Stimulated activated CD8-positive, alpha-beta memory T cell treated with anti-CD3 and anti-CD28 coated beads, Interleukin-15, amount 100 ng/mL, for 24 hours (primary cell): ENCODE data around the gene HIGD1A.

Experiments used
- DNase-seq: peaks from one replicate; pipeline ENCODE4 v3.0.0-alpha.2; 2020; ENCODE audit warnings: low read depth

Gene HIGD1A

GRCh38 chr3:42753757-42754156 lies 50.5 kb downstream of the HIGD1A start:
- DNase-seq: no peak

DNA sequence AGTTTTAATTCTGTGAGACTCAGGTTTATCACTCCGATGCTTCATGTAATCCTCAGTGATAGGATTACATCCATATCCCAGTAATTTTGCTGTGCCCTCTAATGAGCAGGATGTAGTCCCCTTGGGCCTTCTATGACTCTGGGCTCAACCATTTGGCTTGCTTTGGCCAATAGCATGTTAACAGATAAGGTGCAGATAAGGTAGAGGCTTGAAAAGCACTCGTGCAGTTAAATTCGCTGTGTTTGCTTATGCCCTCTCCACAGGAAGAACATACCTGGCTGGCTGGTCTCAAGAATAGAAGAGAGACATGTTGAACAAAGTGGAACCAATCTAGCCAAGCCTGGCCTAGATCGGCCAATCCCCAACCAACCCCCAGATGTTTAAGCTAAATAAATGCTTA lies 51.3 kb downstream of the HIGD1A start:
- no peak for DNase-seq

- no peak for DNase-seq
Observed at GRCh38 chr3:42752441-42752840, 51.8 kb downstream of the HIGD1A start.

DNA sequence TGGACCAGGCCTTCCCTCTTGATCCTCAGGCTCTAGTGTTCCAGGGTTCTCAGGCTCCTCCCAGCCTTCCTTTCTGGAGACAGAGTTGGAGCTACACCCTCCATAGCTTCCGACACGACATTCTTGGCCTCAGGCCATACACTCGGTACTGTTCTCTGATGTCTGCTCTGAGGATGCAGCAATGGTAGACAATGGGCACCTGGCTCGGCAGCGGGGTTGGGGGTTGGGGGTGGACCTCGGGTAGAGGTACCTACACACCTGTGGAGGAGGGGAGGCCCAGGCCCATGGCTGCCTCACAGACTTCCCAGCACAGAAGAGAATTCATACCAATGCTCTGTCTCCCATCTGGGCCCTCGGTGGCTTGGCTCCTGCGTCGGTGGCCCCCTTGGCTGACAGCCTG lies 52.7 kb downstream of the HIGD1A start:
- DNase-seq: no peak

- DNase-seq: no peak
Observed at GRCh38 chr3:42750834-42751233, 53.5 kb downstream of the HIGD1A start.

GRCh38 chr3:42749753-42750231 lies 54.5 kb downstream of the HIGD1A start:
- no peak for DNase-seq

DNA sequence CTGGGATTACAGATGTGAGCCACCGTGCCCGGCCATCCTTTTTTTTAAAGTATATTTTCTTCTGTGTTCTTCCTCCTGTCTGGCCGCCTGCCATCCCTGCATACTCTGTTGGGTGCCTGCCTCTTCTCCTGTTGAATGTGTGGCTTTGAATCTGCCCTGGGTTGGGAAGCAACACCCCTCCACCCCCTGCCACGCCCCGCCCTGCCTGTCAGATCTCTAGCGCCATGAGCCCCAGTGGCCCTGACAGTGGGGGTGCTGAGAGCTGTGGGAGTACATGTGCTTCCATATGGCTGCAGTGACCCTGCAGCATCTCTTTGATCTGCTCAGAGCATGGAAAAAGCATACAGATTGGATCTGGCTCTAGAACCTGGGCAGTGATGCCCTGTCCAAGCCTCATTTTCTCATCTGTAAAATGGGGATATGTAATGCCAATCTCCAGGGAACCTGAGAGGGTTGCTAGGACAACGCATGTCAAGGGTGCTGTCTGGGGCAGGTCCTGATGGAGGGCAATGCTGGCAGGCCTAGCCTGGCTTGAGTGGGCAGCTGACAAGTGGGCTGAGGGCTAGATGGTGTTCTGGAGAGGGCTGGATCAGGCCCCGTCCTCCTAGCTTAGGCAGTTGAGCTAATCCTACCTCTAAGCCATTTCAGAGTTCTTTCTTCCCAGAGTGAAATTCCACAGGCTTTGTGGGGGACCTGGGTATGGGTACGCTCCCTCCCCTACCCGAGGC lies 55.1 kb downstream of the HIGD1A start:
- no peak for DNase-seq

DNA sequence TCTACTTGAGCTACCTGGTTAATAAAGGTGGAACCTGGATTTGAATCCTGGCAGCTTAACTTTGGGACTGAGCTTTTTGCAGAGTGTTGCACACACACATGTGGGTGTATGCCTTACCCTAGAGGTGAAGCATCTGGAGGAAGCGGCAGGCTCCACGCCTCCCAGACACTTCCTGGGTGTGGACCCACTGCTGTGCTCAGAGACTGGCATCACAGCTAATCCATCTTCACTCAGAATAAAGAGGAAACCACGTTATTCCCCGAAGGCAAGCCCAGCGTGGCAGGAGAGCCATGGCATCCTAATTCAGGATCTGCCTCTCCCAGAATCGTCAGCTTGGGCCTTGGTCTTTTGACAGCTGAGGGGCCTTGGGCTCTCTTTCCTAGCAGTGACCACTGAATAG lies 56.7 kb downstream of the HIGD1A start:
- DNase-seq: no peak

DNA sequence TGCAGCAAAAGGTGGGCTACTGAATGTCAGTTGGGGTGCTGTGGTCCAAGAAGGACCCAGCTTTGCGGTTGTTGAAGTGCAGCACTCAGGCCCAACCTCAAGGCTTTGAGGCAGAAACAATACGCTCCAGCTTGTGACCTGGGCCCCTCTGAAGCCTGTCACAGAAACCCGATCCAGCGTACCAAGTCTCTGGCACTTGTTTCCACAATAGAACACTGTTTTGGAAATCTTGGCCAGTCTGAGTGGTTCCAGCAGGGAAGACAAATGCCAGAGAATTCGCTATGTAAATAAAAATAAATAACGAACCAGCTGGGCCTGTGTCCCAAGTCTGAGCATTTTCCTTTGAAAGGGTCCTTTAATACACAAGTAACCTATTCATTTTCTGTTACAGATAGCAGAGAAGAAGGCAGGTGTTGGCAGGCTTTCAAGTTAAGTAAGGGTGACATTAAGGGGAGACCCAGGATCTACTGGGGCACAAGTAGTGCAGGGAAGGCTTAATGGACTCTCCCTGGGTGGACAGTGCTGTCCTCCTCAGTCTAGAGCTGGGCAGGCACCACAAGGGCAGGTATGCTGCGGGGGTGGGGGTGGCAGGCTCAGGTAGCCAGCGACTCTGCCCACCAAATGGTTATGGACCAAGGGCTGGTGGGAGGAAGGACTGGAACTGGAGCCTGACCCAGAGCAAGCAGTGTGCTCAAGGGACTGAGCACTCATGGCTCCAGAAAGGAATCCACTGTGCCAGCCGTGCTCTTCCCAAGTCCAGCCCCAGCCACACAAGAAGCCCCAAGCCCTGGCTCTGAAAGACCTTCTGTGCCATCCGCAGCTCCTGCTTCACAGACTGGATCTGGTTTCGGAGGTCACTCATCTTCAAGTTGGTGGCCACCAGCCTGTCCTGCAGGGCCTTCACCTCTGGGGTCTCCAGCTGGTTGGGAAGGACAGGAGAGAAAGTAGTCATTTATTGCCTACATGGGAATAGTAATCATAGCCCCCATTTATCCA lies 57.5 kb downstream of the HIGD1A start:
- DNase-seq: no peak

- DNase-seq: no peak
Observed at GRCh38 chr3:42745776-42746454, 58.4 kb downstream of the HIGD1A start.

DNA sequence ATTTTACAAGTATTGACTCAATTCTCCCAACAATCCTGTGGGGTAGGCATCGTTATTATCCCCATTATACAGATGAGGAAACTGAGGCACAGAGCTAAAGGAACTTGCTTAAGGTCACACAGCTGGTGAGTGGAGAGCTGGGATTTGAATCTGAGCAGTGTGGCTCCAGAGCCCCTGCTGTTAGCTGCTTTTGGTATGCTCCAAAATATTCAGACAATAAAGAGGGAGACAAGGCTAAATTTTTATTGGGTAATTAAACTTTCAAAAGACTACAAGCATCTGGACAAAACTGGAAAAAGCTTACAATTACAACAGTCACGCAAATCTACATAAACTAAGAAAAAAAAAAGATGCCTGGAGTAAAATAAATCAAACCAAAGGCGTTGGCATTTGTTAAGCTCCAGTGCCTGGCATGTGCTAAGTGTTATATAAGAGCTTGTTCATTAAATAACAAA lies 59.0 kb downstream of the HIGD1A start:
- no peak for DNase-seq

DNA sequence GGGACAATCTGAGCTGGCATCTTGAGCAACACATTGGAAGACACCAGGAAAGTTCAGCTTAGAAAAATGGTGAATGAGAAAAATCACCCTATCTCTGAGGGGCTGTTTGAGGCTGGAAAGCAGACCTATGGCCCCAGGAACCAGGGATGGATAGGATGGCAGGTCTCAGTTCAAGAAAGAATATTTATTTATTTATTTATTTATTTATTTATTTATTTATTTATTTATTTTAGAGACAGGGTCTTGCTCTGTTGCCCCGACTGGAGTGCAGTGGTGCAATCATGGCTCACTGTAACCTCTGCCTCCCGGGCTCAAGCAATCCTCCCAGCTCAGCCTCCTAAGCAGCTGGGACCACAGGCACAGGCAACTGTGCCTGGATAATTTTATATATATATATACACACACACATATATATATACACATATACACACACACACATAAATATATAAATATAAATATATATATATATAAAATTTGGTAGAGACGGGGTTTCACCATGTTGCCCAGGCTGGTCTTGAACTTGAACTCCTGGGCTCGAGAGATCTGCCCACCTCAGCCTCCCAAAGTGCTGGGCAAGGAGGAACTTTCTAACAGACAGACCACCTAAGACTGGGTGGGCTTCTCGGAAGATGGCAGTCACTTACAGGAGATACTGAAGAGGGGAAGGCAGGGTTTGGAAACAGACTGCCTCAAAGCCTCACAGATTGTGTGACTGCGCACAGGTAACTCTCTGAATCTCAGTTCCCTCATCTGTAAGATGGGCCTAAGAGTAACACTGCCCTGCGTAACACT lies 60.9 kb downstream of the HIGD1A start:
- DNase-seq: no peak

DNA sequence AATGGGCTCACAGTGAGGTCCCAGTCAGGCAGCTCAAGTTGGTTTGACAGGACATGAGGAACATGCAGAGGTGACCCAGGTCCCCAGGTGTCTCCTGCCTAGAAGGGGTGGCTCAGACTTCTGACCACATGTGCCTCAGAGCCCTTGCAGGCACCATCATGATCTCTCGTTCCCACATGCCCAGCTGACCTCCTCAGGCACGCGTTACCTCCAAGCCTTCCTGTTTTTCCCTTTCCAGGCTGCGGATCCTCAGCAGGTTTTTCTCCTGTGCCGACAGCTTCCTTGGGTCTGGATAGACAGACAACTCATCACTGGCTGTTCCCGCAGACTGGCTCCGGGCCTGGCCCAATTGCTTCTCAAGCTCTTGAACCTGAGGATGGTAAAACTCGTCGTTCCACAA lies 61.6 kb downstream of the HIGD1A start:
- no peak for DNase-seq

DNA sequence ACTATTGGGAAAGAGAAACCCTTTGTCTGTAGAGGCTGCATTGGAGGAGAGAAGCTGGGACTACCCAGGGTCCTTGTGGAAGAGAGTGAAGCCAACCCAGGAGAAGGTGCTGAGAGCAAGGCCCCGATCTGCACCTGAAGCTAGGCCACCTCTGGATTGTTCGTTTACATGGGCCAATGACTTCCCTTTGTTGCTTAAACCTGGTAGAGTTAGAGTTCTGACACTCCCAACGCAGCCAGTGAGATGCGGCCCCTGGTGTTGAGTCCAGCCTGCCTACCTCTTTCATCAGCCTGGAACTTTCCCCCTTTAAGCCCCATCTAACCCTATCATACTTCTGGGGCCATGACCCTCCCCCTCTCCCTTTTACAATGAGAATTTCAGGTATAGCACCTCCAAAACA lies 62.0 kb downstream of the HIGD1A start:
- no peak for DNase-seq

DNA sequence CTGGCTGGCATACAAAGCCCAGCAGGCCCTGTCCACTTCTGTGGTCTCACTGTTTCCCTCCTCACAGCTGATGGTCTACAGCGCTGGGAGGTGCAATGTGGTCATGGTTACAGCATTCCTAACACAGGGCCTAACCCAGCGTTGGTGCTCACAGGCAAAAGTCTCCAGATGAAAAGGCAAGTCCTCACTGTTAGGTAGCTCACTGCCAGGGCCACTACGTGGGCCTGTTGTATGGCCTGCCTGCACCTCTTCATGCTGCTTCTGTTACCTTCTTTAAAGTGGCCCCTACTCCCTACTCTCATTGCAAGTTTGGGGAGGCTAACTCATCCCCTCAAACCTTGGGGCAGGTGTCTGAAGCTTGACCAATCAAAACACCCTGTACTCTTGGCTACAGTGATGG lies 62.5 kb downstream of the HIGD1A start:
- DNase-seq: no peak

DNA sequence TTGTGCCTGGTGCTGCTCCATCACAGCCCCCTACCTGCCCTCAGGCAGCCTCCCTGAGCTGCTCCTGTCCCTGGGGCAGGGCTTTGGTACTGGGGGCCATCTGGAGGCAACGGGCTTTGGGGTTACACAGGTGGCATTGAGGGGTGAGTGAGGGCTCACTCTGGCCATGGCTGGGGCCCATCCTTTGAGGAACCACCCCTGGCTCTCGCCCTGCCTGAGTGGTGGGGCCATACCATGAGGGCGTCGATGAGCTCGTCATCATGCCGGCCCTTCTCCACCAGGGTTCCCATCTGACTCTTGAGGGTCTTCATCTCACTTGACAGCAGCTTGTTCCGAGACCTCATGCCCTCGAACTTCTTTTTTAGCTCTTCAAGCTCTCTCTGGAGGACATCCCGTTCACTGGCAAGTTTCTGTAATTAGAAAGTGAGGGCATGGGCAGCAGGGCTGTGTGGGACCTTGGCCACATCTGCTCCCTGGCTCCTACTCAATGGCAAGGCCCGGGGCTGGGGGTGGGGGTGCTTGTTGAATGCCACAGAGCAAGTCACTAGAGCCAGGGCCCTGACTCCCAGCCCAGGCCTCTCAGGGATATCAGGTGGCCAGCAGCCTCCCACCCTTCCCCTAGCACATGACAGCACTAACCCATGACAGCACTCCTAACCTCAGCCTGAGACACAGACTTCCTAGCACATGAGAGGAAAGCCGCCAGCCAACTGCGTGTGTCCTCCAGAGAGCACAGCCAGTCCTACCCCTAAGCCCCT lies 64.7 kb downstream of the HIGD1A start:
- DNase-seq: no peak

DNA sequence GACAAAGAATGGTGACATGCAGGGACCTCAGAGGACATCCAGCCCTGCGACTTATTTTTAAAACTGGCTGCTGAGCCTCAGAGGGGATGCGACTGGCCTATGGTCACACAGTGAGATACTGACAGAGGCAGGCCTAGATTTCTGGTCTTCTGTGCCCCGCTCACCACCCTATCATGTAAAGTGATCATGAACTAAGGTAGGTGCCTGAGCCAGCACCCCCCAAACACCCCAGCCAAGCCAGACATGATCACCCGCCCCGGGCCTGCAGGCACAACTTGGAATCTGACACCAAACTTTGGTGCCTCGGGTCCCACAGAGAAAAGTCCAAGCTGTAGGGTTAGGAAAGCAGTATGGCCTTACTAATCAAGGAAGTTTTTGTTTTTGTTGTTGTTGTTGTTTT lies 67.8 kb downstream of the HIGD1A start:
- DNase-seq: no peak

GRCh38 chr3:42736081-42736480 lies 68.2 kb downstream of the HIGD1A start:
- DNase-seq: no peak

GRCh38 chr3:42735615-42736014 lies 68.7 kb downstream of the HIGD1A start:
- no peak for DNase-seq

GRCh38 chr3:42735019-42735418 lies 69.3 kb downstream of the HIGD1A start:
- DNase-seq: no peak
